ENCODE results near the gene PIP5K1A. TPM values are rescaled to one million over a fixed set of nuclear protein-coding genes. Genes with fewer than 3 reads are reported as not detected.

The PIP5K1A gene
- total and polyA plus RNA-seq, 9 of the 15 experiments (the other 6 are each of a cell fraction or from before 2014, with no cell fraction given): 1.9 to 42.4 (median 18.8) TPM

GRCh38 chr1:151198254-151199127 lies at the start of gene PIP5K1A (continued):
- TF ChIP-seq E2F8 (IDR thresholded peaks at IDR 0.05; ENCODE audit: low read depth, partially characterized antibody) (no peak), ZFP1 (CRISPR knock-in tag; IDR thresholded peaks at IDR 0.05) (no peak), ARID3A (IDR thresholded peaks at IDR 0.05; ENCODE audit: borderline replicate concordance, low read depth, low read length) (no peak), DEAF1 (CRISPR knock-in tag; IDR thresholded peaks at IDR 0.05) (no peak), ZBTB9 (CRISPR knock-in tag; IDR thresholded peaks at IDR 0.05) (no peak), NFE2 (IDR thresholded peaks at IDR 0.05; ENCODE audit: low read depth) (no peak), CBFA2T2 (conservative IDR thresholded peaks at IDR 0.05) (peak; percentile 68), FOXJ3 (CRISPR knock-in tag; IDR thresholded peaks at IDR 0.05) (no peak), FOXA1 (IDR thresholded peaks at IDR 0.05; ENCODE audit: borderline replicate concordance) (no peak), USF2 (CRISPR knock-in tag; IDR thresholded peaks at IDR 0.05) (peak; percentile 99), NFYB (IDR thresholded peaks at IDR 0.05; ENCODE audit: extremely low read depth, insufficient read length) (peak; percentile 30), ZNF197 (CRISPR knock-in tag; IDR thresholded peaks at IDR 0.05; ENCODE audit: low read depth) (no peak), NFXL1 (CRISPR knock-in tag; IDR thresholded peaks at IDR 0.05) (no peak), TFE3 (CRISPR knock-in tag; IDR thresholded peaks at IDR 0.05) (peak; percentile 97), MYBL2 (IDR thresholded peaks at IDR 0.05; ENCODE audit: low read depth) (no peak), MYBL2 (CRISPR knock-in tag; IDR thresholded peaks at IDR 0.05; ENCODE audit: borderline replicate concordance) (no peak)

Measured in K562 (cell line).